ENCODE results near the gene SF3B1.

SF3B1 gene

DNA sequence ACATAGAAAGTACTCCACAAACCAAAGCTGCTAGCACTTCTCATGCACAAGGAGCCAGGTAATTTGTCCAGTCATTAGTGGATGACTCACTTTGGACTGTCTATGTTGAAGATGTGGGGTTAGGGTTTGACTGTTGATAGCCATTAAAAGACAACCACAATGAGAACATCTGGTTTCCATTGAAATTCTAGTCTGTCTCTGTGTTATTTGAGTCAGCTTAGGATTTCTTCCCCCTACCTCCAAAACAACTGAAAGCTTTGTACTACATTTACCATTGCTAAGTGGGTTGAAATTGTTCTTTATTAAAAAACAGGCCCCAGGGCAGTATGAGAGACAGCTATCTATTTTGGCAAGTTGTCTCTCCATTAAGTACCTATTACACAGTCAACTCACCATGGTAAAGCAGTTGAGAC, 74.1 kb downstream of the SF3B1 start:
- DNase-seq (ENCODE audit: insufficient read length, low spot score): no peak
- TF ChIP-seq, protein P1, sequence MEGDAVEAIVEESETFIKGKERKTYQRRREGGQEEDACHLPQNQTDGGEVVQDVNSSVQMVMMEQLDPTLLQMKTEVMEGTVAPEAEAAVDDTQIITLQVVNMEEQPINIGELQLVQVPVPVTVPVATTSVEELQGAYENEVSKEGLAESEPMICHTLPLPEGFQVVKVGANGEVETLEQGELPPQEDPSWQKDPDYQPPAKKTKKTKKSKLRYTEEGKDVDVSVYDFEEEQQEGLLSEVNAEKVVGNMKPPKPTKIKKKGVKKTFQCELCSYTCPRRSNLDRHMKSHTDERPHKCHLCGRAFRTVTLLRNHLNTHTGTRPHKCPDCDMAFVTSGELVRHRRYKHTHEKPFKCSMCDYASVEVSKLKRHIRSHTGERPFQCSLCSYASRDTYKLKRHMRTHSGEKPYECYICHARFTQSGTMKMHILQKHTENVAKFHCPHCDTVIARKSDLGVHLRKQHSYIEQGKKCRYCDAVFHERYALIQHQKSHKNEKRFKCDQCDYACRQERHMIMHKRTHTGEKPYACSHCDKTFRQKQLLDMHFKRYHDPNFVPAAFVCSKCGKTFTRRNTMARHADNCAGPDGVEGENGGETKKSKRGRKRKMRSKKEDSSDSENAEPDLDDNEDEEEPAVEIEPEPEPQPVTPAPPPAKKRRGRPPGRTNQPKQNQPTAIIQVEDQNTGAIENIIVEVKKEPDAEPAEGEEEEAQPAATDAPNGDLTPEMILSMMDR (IDR thresholded peaks at IDR 0.05; ENCODE audit: insufficient read depth, missing control alignments): no peak
- FAIRE-seq: no peak

DNA sequence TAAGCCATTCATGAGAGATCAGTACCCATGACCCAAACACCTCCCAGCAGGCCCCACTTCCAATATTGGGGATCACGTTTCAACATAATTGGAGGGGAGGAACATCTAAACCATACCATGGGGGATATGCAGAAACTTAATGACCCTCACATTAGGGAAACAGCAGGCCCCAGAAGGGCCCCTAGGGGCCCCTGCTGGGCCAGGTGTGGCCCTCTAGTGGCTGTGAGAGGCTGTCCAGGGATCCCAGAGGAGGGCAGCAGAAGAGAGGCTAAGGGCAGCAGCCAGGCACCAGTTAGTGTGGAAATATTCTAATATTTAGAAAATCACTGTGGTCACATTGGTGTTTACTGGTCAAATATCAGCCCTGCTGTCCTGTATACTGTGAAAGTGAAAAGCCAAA, 75.0 kb downstream of the SF3B1 start:
- no peak for FAIRE-seq
- DNase-seq (ENCODE audit: insufficient read length, low spot score): no peak
- TF ChIP-seq, protein P1 (IDR thresholded peaks at IDR 0.05; ENCODE audit: insufficient read depth, missing control alignments): no peak

DNA sequence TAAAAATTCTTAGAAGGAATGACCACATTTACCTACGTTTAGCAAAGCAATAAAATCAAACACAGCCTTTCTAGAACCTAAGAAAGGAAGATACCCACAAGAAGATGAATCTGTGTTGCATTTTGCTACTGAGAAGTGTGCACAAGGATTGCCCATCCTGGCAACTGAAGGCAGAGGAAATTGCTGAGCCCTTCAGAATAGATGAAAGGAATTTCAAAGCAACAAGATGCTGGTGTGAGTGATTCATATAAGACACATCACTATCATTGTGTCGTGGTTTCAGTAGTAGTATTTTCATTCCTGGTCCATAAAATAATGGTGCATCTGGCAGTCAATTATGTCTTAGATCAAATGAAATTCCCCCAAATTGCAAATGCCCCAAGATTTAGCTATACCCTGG, 75.9 kb downstream of the SF3B1 start:
- TF ChIP-seq, protein P1 (IDR thresholded peaks at IDR 0.05; ENCODE audit: insufficient read depth, missing control alignments): no peak
- FAIRE-seq: no peak
- no peak for DNase-seq (ENCODE audit: insufficient read length, low spot score)

DNA sequence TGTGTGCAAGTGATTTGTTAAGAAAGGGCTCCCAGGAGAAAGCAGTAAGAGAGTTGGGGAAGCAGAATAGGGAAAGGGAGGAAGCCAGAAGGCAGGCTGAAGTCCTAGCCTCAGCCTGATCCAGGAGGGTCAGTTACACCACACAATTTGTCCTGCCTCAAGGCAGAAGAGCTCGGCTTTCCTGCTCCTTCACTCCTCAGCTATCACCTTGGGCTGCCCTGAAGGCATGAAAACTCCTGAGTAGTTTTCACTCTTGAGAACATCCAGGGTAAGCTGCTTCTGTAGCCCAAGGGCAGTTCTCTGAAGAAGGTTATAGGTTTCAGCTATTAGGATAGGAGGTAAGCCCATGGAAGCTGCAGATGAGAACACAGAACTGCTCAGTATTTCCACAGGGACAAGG, 76.8 kb downstream of the SF3B1 start:
- no peak for DNase-seq (ENCODE audit: insufficient read length, low spot score)
- TF ChIP-seq, protein P1 (IDR thresholded peaks at IDR 0.05; ENCODE audit: insufficient read depth, missing control alignments): no peak
- no peak for FAIRE-seq

DNA sequence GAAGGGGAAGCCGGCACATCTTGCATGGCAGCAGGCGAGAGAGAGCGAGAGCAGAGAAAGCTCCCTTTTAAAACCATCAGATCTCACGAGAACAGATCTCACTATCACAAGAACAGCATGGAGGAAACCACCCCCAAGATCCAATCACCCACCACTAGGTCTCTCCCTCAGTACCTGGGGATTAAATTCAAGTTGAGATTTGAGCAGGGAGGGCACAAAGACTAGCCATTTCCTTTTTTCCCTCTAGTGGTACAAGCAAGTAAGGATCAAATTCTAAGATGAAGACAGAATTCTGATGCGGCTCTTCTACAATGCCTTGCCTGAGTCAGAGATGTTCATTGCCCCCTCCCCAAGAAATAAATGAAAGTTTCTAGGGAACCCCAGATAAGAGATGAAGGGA, 78.7 kb downstream of the SF3B1 start:
- TF ChIP-seq, protein P1 (IDR thresholded peaks at IDR 0.05; ENCODE audit: insufficient read depth, missing control alignments): no peak
- DNase-seq (ENCODE audit: insufficient read length, low spot score) (no peak), FAIRE-seq (no peak)

DNA sequence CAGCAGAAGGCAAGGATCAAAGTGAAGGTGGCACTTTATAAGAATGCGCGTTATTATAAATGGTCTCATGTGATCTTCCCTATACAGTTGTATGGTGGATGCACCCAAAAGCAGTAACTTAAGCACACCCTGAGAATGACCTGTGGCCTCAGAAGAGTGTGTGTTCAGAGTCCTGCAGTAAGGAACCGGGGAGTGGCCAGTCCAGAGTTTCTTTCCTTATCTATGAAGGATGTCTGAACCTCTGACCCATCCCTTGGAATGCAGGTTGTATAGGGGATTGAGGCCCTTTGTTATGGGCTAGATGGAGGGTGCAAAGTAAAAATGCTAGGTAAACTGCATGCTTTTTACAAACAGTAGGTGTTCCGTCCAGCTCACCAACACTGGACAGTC, 80.7 kb downstream of the SF3B1 start:
- DNase-seq (ENCODE audit: insufficient read length, low spot score): no peak
- no peak for FAIRE-seq
- TF ChIP-seq, protein P1 (IDR thresholded peaks at IDR 0.05; ENCODE audit: insufficient read depth, missing control alignments): no peak

DNA sequence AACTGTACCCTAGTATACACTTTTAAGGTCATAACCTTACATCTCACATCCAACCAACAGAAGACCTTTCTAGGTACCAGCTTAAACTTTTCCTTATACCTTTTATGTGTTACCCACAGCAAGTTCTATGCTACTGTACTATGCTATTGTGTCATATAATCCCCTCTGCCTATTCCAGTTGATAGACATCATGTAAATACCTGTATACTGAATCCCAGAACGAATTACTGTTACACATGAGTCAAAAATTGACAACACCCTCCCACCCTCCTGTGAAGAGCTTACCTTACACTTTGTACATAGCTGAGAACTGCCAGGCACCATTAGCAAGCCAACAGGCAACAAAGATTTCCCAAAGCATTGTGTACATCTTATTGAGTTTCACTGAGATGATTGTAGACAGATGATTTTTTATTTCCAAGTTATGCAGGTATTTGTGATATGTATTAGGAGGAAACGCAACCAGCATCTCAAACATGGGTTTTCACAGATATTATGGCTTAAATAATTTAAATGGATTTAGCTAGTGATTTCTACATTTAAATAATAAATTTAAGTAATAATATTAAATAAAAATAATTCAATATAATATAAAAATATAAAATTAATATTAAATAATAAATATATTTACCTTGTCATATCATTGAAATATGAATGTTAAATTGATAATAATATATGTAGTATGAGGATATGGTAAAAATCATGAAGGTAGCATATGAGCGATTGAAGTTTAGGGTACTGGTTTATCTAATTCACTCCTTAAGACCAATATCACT, 81.2 kb downstream of the SF3B1 start:
- TF ChIP-seq, protein P1 (IDR thresholded peaks at IDR 0.05; ENCODE audit: insufficient read depth, missing control alignments): no peak
- no peak for FAIRE-seq
- DNase-seq (ENCODE audit: insufficient read length, low spot score): no peak

Data from D721Med (cell line).